Adrenal gland (tissue), 12 donors: Measurements from ENCODE around the gene DHDDS. TPM values are rescaled to one million over a fixed set of nuclear protein-coding genes. Genes with fewer than 3 reads are reported as not detected.

ENCODE experiments used
- DNase-seq, 7 donors: peaks; one replicate each; pipeline ENCODE4 v3.0.0-alpha.2; 2019 to 2020
- H3K27ac ChIP-seq, 5 donors: fragments of 200-600 bp; sonication (generic) in 4 of 5; 1 replicate in 3 of 5; 2 replicates in 2 of 5; pipeline versions ENCODE4 v1.5.1 to v1.8.0; 2016 to 2020; ENCODE audit warnings: mild to moderate bottlenecking in 1 of 5
- H3K27me3 ChIP-seq: fragments of 200-600 bp; 2 replicates; pipeline ENCODE4 v1.8.0; 2021
- H3K36me3 ChIP-seq, 2 donors: fragments of 200-600 bp; replicated peaks in 1 of 2; 1 replicate in 1 of 2; 2 replicates in 1 of 2; pipeline versions ENCODE4 v1.5.1 to v1.8.0; 2018 to 2022
- H3K4me1 ChIP-seq, 2 donors: fragments of 200-600 bp; replicated peaks in 1 of 2; 1 replicate in 1 of 2; 2 replicates in 1 of 2; pipeline versions ENCODE4 v1.5.1 to v1.8.0; 2018 to 2021
- H3K4me3 ChIP-seq, 4 donors: fragments of 200-600 bp; sonication (generic) in 3 of 4; one replicate each; pipeline ENCODE4 v1.5.1; 2016 to 2018
- H3K9me3 ChIP-seq, 3 donors: fragments of 200-600 bp; sonication (generic) in 1 of 3; replicated peaks in 1 of 3; 1 replicate in 2 of 3; 2 replicates in 1 of 3; pipeline versions ENCODE4 v1.5.1 to v1.8.0; 2016 to 2021
- CTCF ChIP-seq, 6 experiments: fragments of 450-650 bp in 4 of 6; fragments of 200-600 bp in 2 of 6; sonication (generic) in 1 of 6; IDR thresholded peaks; 1 replicate in 5 of 6; 2 replicates in 1 of 6; pipeline versions ENCODE4 v1.5.1 to v1.8.0; 2016 to 2021; ENCODE audit warnings: antibody characterized with exemption in 6 of 6, mild to moderate bottlenecking in 2 of 6, moderate library complexity in 1 of 6
- POLR2A ChIP-seq, 2 donors: fragments of 450-650 bp; IDR thresholded peaks; one replicate each; pipeline ENCODE4 v1.6.1; 2017; ENCODE audit warnings: antibody characterized with exemption in 2 of 2, mild to moderate bottlenecking in 2 of 2, moderate library complexity in 1 of 2
- WGBS, 4 donors: extraction: QIAGEN DNeasy Blood & Tissue Kit in 2 of 4; methylation state at CpG; one replicate each; pipeline versions ENCODE4 v1.1.5 to v1.1.7; 2013 to 2017; 5-methylcytosine and 5-hydroxymethylcytosine counted together
- intact Hi-C, 2 donors: fragments of 100-400 bp; cut with DNase I; formaldehyde crosslinking; loops; one replicate each; pipeline versions ENCODE4 v1.14.1 to v1.15.0; 2022 to 2023
- polyA plus RNA-seq, 3 donors: library from polyadenylated mRNA; stranded (reverse); fragments of 200-250 nt in 2 of 3; fragments of 350-450 nt in 1 of 3; fragmentation: Illumina TruSeq in 1 of 3; extraction: RNeasy Lipid Tissue Mini Kit (QIAGEN cat#74804) in 1 of 3; gene quantifications; one replicate each; pipeline ENCODE4 v1.2.3, GENCODE V29; 2013 to 2014
- total RNA-seq, 9 donors: library from RNA; depleted of rRNA in 4 of 9; stranded (reverse); fragments of >200 nt in 4 of 9; fragments of 120-200 nt in 1 of 9; fragmentation: NEBNext Ultra II Directional in 1 of 9; extraction: Animal tissue kit (Norgen Biotek cat#: 25700) in 1 of 9; gene quantifications; one replicate each; pipeline versions ENCODE4 v1.1.0 to v1.2.4, GENCODE V29; 2013 to 2023
- donor health status: healthy with polysubstance abuse.
- donor health status: Bipolar disorder and iron deficiency.
- donor health status: DM: yes; HTN: yes; CAD: no.
- donor health status: DM: no; HTN: no; CAD: no.
- donor health status: DM: no; HTN: no; CAD: no.
- donor health status: DM: yes; HTN: yes; CAD: no.

Gene DHDDS
- total and polyA plus RNA-seq, 12 donors: 24.0 to 77.2 (median 43.7) TPM

- intact Hi-C loops: no loop called here
- no peak for TF ChIP-seq POLR2A (IDR thresholded peaks at IDR 0.05)
- no peak for TF ChIP-seq CTCF (IDR thresholded peaks at IDR 0.05)
- Histone ChIP-seq H3K4me3 (no peak overlapping the region), H3K9me3 (no peaks in the 10 kb centered on the region), H3K36me3 (no peaks in the 10 kb centered on the region), H3K4me1 (no peaks in the 10 kb centered on the region), H3K27me3 (peaks cover 58% of the 10 kb centered on the region), H3K27ac (no peak overlapping the region)
- DNase-seq: no peak
- 9 to 13% (median 11%) methylated on average over 11 to 20 of the region's 20 CpGs for WGBS, 4 donors
Observed at GRCh38 chr1:26411624-26412074, 20.5 kb upstream of the DHDDS start.

- no peak for DNase-seq
- 21 to 25% (median 21%) methylated on average over 9 of the region's 9 CpGs for WGBS, 4 donors
- Histone ChIP-seq H3K4me1 (no peaks in the 10 kb centered on the region), H3K36me3 (no peaks in the 10 kb centered on the region), H3K27ac (no peak overlapping the region), H3K27me3 (peaks cover 59% of the 10 kb centered on the region), H3K9me3 (no peaks in the 10 kb centered on the region), H3K4me3 (no peak overlapping the region)
- TF ChIP-seq POLR2A (IDR thresholded peaks at IDR 0.05) (no peak), CTCF (IDR thresholded peaks at IDR 0.05) (no peak)
- intact Hi-C loops: no loop called here
Observed at GRCh38 chr1:26412180-26412840, 19.8 kb upstream of the DHDDS start.

- intact Hi-C loops: no loop called here
- 0 to 4% (median 0%) methylated on average over 1 of the region's 1 CpG for WGBS, 4 donors
- H3K27me3 ChIP-seq: peaks cover 59% of the 10 kb centered on the region
Observed at GRCh38 chr1:26413031-26413430, 19.1 kb upstream of the DHDDS start.

More at GRCh38 chr1:26413031-26413430, 19.1 kb upstream of the DHDDS start:
- Histone ChIP-seq H3K4me3 (no peak overlapping the region), H3K36me3 (no peaks in the 10 kb centered on the region), H3K27ac (no peak overlapping the region), H3K9me3 (no peaks in the 10 kb centered on the region), H3K4me1 (no peaks in the 10 kb centered on the region)
- DNase-seq: no peak
- TF ChIP-seq CTCF (IDR thresholded peaks at IDR 0.05) (no peak), POLR2A (IDR thresholded peaks at IDR 0.05) (no peak)
